Measurements from ENCODE around the gene DGKG. TPM values are rescaled to one million over a fixed set of nuclear protein-coding genes. Genes with fewer than 3 reads are reported as not detected.

The DGKG gene
- total RNA-seq, 4 donors from 2014 or later: 0.84 to 5.8 (median 2.9) TPM

DNA sequence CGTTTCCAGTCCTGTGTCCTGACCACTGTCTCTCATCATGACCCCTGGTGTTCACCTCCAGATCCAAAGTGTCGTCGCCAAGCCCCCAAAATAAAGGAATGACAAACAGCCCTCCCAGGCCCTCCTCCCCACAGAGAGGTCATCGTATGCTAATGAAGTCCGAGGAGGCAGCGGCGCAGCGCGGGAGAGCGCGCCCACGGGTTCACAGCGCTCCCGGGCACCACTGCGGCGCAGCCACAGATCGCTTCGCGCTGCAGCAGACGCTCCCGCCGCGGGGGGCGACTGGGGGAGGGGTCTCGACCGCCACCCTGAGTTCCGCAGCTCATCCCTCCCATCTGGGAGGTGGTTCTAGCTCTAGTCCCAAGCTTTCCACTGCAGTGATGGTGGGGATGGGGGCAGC lies 1.3 kb downstream of the DGKG start:
- TF ChIP-seq, protein P1, sequence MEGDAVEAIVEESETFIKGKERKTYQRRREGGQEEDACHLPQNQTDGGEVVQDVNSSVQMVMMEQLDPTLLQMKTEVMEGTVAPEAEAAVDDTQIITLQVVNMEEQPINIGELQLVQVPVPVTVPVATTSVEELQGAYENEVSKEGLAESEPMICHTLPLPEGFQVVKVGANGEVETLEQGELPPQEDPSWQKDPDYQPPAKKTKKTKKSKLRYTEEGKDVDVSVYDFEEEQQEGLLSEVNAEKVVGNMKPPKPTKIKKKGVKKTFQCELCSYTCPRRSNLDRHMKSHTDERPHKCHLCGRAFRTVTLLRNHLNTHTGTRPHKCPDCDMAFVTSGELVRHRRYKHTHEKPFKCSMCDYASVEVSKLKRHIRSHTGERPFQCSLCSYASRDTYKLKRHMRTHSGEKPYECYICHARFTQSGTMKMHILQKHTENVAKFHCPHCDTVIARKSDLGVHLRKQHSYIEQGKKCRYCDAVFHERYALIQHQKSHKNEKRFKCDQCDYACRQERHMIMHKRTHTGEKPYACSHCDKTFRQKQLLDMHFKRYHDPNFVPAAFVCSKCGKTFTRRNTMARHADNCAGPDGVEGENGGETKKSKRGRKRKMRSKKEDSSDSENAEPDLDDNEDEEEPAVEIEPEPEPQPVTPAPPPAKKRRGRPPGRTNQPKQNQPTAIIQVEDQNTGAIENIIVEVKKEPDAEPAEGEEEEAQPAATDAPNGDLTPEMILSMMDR (IDR thresholded peaks at IDR 0.05): no peak
- DNase-seq (ENCODE audit: low spot score): no peak
- ATAC-seq (ENCODE audit: low FRiP score): no peak

DNA sequence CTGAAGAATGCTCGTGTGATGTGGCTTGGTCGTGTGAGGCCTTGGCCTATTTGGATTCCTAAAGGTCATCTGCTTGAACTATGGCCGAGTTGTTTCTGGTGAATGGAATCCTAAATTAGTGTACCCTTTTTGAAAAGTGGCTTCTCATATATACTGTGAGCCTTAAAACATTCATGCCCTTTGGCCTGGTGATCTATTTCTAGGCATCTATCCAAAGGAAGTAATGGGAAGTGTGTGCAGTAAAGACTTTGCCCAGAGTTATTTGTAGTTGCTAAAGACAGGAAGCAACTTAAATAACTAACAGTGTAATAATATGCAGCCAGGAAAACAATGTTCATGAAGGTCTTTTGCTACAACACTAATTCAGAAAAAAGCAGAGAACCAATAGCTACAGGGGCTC lies 3.0 kb downstream of the DGKG start:
- ATAC-seq (ENCODE audit: low FRiP score): no peak

DNA sequence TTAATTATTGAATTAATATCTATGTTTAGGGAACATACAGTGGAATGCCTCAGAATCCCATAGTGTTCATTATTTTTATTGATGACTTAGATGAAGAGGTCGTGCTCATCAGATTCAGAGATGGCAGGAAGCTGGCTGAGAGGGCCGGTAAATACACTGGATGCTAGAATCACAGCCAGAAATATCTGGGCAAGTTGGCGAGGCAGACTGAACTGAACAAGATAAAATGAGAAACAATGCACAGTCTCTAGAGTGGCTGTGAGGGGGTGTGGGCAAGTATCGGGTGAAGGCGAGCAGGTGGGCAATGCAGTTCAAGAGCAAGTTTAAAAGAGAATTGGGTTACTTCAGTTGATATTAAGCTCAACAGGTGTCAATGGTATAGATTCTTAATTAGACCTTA lies 5.9 kb downstream of the DGKG start:
- no peak for ATAC-seq (ENCODE audit: low FRiP score)
- no peak for DNase-seq (ENCODE audit: low spot score)
- TF ChIP-seq, protein P1 (IDR thresholded peaks at IDR 0.05): no peak

More for the DNA sequence above, 3.0 kb downstream of the DGKG start:
- no peak for DNase-seq (ENCODE audit: low spot score)
- TF ChIP-seq, protein P1 (IDR thresholded peaks at IDR 0.05): no peak

DNA sequence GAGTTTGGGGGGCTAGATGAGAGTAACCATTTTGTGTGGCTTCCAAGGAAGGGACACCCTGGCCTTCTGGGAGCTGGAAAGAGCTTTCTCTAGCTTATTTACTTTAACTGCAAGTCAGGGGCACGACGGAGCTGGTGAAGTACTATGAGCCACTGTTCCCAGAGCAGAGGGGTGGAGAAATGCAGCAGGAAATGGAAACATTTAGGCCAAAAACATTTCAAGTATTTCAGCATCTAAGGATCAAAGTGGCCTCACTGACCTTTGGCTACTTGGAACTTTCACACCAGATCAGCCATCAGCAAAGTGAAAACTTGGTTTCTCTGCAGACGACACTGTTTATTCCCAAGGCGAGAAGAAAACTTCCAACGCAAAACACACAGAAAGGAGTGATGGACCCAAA lies 7.9 kb downstream of the DGKG start:
- DNase-seq (ENCODE audit: low spot score): no peak
- no peak for ATAC-seq (ENCODE audit: low FRiP score)
- TF ChIP-seq, protein P1 (IDR thresholded peaks at IDR 0.05): no peak

DNA sequence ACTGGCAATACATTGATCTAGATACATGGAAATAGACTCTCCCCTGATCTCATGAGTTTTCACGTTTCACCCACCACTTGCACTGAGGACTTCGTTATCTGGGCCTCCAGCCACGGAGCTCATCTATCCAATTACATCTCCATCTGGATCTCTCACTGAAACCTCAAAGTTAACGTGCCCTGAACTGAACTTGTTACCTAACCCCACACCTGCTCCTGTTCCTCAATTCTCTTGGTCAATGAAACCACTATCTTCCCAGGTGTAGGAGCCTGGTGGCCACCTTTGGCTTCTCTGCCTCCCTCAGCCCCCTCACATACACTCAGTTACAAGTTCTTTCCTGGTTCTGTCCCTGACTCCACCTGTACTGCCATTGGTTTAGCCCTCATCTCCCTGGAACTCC lies 9.7 kb downstream of the DGKG start:
- TF ChIP-seq, protein P1 (IDR thresholded peaks at IDR 0.05): no peak
- no peak for ATAC-seq (ENCODE audit: low FRiP score)
- no peak for DNase-seq (ENCODE audit: low spot score)

DNA sequence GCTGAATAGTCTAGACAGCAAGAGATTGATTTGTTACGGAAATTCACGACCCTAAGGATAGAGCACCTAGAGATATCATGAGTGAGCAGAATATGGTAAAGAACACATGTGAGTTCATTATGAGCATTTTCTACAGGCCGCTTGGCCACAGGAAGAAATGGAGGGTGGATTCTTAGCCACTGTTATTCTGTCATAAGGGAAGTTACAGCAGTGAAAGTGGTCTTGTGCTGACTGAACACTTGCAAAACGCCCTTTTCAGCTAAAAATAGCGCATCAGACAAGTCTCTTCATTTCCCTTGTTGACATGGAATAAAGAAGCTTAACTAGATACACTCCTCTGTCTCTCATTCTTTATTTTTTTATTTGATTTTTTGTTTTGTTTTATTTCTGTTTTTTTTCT lies 19.8 kb downstream of the DGKG start:
- TF ChIP-seq, protein P1 (IDR thresholded peaks at IDR 0.05): no peak
- DNase-seq (ENCODE audit: low spot score): no peak
- ATAC-seq (ENCODE audit: low FRiP score): no peak

DNA sequence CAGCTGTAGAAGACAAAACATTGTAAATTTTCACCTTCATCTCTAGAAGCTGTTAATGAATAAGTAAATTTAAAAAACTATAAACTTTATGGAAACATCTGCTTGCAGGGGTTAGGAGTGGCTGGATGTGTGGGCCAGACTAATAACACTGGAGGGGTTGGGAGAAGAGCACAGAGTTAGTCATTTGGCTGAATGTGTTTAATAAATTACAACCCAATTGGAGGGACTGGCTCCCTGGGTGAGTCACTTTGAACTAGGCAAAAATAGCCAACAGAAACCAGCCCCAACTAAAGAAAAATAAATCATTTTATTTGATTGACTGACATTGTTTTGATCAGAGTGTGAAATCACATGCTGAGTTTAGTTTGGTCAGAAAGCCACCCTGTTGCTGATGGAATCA lies 21.8 kb downstream of the DGKG start:
- DNase-seq (ENCODE audit: low spot score): no peak
- no peak for ATAC-seq (ENCODE audit: low FRiP score)
- TF ChIP-seq, protein P1 (IDR thresholded peaks at IDR 0.05): no peak

All from omental fat pad (tissue), 4 donors.